Dermis blood vessel endothelial cell (primary cell): Measurements from ENCODE around the gene GDF9. TPM values are rescaled to one million over a fixed set of nuclear protein-coding genes. Genes with fewer than 3 reads are reported as not detected.

Source experiments
- DNase-seq: peaks from one replicate; pipeline ENCODE4 v3.0.0; 2010
- total RNA-seq: library from RNA; depleted of rRNA; stranded (reverse); fragments of >200 nt; gene quantifications from 2 replicates; pipeline ENCODE4 v1.2.3, GENCODE V29; 2014

The GDF9 gene
- total RNA-seq, 1 donor from 2014 or later: not detected

DNA sequence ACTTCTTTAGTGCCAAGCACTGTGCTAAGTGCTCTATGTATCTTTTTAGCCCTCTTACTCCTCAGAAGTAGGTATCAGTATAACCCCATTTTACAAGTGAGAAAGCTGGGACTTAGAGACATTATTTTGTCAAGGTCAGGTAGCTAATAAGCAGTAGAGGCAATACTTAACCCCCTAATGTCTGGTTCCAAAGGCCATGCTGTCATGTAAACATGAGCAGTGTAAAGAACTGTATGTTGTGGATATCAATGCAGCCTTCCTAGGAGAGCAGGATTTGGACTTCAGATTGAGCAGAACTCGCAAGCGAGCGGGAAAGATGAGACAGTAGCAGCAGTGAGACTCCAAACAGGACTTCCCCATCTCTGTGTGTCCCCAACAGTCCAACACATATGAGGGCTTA, 32.2 kb downstream of the GDF9 start:
- no peak for DNase-seq

DNA sequence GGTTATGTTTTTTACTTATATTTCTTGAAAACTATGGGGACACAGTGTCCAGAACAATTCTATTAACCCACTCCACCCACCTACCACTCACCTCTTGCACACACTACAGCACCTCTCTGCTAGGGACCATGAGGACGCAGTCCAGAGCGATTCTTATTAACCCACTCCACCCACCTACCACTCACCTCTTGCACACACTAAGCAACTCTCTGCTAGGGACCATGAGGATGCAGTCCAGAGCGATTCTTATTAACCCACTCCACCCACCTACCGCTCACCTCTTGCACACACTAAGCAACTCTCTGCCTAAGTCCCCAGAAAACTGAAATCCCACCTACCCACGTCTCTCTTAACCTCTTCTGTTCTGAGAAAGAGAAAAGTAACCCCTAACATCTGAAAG, 33.7 kb downstream of the GDF9 start:
- DNase-seq: no peak

DNA sequence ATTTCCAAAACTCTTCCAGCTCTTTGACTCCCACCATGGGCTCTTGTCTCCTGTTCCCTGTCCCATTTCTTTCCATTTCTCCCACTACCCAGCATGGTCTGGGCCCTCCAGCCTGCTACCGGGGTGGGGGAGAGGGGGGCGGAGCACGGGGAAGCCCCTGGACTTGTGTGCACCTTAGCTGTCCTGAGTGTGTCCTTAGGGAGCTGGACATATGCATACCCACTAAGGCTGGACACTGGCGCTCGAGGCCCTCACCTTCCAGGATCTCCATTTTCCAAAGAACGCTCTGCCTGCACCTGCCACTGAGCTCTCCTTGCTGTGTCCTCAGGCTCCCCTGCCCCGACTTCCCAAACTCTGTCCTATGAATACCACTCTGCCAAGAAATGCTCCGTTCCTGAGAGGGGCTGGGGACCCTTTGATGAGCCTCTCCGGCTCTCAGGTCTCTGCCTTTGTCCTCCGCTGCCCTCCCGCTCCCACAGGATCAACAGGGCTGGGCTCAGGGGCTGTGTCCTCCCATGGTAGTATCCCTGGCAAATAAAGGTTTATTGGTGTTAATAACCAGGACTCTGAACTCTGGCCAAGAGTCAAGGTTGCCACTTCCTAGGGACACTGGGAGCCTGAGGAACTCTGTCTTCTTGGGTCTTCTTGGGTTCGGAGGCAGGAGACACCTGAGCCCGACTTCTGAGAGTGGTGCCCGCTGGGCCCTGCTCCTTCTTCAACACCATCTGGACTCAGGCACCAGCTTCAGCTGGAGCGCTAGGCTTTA, 35.0 kb downstream of the GDF9 start:
- no peak for DNase-seq

DNA sequence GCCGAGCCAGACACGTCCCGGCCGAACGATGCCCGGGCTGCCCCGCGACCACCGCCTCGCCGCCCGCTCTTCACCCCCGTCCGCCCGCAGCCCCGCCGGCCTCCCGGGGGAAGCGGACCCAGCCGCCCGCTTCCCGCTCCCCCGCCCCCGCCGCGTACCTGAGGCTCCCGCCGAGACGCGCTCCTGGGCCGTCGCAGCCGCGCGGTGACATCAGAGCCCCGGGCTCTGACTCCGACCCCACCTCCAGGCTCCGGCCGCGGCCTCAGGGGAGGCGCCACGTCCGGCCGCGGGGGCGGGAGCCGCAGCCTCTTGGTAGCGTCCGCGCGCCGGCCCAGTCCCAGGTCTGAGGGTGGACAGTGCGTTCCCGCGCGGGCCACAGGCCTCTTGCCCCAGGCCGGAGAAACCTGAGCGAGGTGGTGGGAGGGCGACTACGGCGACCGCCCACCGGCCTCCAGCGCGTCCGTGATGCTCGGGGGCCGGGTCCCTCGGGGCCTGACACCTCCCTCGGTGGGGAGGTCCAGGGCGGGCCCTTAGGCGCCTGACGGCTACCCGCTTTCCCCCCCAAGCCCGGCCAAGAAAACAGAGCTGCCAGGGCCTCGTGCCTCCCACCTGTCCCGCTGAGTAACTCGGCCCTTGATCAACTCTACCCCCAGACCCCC, 35.7 kb downstream of the GDF9 start, which contains the start of gene SHROOM1:
Gene SHROOM1, minus strand, starts transcription at position 212 of the 659 bp plus-strand sequence. CDS start 4,507 bp downstream, outside the sequence.
- DNase-seq: peak; percentile 70

DNA sequence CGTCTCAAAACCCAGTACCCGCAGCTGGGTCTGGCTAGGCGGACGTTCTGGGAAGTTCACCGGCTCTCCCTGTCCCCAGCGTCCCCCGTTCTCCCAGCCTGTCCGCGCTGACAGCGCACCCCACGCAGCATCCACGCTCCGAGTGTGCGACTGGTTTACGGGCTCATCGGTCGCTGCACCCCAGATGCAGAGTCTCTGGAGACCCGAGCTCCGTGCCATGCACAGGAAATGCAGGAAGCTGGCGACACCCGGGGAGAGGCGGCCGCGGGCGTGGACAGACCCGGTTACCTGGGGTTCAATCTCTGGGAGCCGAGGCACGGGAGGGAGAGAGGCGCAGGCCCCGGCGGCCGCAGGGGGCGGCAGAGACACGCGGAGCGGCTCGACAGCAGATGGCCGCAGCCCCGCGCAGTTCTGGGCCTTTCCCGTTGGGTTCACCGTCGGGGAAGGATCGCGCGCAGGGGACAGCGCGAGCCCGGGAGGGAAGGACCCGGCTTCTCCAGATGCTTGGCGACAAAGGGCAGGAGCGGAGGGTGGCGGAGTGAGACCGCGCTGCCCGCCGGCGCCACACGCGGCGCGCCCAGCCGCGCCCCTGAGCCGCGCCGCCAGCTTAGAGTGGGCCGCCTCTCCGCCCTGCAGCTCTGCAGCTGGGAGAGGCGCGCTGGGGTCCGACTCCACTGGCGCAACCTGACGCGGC, 36.4 kb downstream of the GDF9 start:
- DNase-seq: peak; percentile 84

DNA sequence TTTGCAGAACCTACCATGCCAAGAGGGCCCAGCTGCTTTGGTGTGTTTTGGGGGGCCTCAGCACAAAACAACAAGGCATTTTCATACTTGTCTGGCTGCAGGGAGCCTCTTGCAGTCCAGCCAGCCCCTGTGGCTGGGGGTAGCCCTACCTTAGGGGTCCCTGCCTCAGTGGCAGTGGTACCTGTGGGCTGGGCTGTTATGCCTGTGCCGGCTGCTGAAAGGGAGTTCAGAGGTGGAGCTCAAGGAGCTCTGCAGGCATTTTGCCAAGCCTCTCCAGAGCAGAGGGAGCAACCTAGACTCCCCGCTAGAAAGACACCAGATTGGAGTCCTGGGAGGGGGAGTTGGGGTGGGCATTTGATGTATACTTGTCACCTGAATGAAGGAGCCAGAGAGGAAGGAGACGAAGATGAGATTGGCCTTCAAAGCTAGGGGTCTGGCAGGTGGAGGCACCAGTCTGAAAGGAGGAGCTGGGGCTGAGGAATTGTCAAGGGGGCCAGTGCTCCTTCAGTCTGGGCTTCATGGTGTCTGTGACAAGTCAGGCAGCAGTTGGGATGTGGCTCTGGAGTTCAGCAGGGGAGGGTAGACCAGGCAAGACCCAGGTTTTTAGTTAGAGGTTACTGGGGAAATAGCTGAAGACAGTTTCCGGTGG, 37.3 kb downstream of the GDF9 start:
- no peak for DNase-seq

DNA sequence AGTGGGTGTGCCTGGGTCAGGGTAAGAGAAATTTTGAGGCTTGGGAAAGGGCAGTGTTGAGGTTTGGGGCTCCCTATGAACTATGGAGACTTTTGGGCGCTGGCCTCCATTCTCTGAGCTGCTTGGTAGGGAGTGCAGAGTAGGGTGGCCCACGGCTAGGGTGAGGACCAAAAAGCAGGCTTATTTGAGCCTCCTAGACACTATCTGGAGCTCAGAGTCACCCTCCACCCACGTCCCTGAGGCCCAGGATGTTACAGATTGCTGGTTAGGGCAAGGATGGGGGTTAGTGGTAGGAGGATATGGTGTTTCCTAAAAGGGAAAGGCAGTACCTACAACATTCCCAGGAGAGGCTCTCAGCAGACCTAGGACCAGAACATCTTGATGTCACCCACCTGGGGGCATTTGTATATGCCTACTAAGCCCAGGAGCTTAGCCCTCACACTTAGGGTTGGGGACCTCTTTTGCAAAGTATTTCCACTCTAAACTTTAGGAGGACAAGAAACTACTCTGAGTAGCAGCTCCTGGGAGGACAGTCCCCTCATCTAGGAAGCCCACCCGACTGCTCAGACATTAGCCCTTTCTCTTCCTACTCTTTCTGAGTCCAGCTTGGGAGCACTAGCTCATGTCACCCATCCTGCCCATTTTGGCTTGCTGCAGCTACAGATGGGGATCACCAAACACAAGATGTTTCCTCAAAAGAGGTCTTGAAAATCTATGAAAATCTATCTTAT, 38.2 kb downstream of the GDF9 start:
- no peak for DNase-seq

DNA sequence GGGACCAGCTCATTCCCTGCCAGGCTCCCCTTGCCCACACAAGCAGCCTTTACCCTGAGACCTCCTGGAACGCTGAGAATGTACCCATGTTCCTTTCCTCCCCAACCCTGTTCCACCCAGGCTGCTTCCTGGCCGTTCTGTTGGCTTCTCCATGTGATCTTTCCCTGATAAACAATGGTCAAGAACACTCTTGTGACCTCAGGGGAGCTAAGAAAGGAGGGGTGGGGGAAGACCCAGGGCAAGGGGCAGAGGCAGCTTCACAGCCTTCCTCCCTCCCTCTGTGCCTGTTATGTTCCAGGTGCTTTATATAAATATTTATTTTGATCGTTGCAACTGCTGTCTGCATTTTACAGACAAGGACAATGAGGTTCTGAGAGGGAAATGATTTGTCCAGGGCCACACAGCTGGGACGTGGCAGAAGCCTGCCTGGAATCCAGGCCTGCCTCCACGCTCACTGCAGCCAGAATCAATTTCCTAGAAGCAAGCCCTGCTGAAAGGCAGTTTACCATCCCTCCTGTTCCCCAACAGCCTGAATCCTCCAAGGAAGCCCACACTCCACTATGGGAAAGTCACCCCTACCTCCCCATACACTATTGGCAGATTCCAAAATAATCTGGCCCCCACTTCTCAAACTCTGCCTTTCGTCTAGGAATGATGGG, 39.7 kb downstream of the GDF9 start:
- DNase-seq: peak; percentile 59

DNA sequence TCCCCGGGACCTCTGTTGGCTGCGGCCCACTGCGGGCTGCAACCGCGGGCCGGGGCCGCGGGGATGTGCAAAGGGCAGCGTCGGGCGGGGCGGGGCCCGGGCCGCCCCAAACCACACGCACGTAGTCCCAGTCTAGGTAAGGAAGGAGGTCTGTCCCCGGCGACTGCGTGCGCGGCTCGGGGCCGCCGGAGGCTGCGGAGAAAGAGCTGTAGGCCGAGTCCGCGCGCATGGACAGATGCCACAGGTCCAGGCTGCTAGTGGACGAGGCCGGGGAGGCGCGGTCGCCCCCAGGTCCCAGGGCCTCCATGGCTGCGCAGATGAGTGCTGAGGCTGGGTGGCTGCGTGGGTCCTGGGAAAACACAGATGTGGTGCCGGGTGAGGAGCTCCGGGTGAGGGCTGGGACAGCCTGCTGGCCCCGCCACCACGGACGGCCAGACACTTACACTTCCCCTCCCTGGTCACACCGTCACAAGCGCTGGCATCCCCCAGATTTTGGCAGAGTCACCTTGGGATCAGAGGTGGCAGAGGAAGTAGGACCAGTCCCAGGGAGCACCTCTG, 40.4 kb downstream of the GDF9 start:
- DNase-seq: no peak

DNA sequence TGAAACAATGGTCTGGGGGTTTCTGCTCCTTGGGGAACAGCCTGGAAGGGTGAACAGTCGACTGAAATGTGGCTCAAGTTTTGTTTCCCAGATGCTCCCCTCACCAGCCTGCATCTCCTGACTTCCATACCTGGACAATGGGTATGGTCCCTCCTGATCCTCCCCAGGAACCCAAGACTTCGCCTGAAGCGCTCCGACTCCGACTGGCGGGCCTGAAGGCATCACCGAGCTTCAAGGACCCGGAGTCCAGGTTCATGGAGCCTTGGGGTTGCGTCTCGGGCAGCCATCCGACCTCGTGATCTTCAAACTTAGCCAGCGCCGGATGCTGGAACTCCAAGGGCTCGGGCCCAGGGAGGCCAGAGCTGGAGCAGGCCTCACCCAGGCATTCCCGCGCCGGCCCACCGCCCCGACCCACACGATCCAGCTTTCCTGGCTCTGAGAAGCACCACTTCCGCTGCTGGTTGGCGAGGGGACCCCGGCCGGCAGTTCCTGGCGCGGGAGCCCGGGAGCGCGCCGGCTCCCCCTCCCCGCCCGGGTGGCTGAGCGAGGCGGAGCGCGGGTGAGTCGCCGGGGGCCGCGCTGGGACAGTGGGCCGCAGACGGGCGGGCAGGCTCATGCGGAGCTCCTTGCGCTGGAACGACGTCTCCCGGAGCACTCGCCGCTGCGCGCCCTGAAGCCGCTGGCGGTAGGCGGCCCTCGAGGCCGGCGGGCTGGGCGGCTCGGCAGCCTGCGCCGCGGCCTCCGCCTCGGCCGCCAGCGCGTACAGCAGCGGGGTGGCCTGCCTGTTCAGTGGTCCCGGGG, 41.0 kb downstream of the GDF9 start:
- no peak for DNase-seq

DNA sequence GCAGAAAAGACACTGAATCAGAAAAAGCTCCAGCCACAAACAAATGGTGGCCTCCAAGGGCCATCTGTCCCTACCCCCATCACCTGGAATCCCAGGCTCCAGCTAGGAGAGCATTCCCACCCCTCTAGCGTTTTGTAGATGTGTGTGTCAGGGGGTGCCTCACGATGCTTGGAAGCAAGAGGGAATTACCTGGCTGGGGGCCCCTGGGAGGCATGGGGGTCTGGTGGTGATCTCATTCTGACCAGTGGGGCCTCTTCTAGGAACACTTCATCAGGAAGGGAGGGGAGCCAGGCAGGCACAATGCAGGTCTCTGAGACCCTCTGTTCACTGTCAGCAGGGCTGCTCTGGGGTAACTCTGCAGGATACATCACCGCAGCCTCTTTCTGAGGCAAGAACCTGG, 41.8 kb downstream of the GDF9 start:
- no peak for DNase-seq

DNA sequence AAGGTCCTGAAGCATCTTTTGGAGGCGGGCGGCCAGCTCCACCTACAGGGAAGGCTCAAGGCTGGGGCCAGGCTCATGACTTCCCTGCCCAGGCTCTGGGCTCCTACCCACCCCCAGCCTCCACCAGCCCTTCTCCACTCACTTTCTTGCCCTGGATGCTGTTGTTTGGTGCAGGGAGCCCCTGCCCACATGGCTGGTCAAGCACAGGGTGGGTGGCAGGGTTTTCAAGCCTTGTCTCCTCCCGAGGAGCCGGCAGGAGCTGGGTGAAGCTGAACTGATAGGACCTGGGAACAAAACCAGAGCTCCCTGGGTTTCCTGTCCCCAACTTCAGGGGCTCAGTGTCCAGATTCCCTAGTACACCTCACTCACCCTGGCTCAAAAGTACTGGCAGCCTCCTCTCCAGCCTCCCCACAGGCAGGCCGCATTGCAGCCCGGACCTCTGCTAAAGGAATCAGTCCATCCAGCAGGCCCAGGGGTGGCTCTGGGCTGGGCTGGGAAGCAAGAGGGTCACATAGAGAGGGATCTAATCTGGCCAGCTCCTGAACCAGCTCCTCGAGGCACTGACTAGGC, 42.7 kb downstream of the GDF9 start:
- no peak for DNase-seq

DNA sequence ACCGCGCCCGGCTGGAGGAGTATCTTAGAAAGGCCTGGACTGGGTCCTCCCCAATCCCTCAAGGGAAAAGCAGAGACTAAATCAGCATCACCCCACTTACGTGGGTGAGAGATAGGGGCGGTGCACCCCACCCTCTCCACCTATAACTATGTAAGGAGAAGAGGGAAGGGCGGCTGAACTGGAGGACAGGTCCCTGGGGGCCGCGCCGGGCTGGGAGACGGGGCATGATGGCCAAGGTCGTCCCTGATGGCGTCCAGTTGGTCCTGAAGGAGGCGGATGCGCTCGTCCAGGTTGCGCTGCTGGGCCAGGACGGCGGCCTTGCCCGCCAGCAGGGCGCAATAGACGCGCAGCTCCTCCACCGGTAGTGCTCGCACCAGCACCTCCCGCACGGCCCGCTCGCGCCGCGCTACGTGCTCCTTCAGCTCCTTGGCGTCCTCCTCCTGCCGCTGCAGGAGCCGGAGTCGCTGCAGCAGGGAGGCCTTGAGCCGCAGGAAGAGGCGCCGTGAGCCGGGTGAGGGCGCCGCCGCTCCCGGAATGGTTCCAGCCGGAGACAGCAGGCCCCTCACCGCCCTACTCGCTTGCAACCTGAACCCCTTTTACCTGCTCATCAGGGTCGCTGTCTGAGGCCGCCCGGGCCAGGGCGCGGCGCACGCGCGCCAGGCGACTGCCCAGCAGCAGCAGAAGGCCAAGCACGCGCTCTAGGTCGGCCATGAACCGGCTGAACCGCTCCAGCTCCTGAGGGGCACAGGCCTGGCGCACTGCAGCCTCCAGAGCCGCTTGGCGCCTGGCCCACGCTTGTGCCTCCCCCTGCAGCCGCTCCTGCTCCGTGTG, 43.4 kb downstream of the GDF9 start:
- no peak for DNase-seq

DNA sequence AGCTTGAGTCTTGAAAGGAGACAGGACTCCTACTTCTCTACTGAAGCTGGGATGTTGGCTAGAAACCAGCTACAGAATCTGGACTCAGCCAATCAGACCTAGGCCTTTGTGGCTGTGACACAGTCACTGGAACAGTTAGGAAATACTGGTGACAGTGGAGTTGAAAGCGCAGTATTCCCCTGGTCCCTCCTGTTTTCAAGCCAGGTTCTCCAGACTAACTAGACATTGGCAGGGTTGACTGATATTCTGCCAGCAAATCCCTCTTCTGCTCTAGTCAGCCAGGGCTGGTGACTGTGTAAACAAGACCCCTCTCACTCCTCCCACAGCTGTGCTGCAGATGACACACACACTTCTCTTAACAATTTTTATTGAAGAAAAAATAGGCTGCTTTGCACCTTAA, 44.5 kb downstream of the GDF9 start:
- no peak for DNase-seq

DNA sequence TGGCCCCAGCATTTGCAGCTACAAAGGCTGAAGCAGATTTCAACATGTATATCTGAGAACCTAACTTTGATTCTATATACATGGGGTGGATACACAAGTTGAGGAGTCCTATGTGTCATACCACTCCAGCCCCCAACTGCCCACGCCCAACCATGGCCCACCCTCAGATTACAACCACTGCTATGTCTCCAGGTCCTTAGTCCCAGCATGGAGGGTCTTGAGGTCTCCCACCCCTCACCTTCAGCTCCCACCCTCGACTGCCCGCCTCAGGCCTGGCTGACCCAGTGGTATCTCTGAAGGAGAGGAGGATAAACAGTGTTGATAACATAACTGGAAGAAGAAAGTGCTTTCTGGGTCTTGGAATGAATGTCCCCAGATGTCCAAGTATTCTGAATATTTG, 44.9 kb downstream of the GDF9 start:
- no peak for DNase-seq

DNA sequence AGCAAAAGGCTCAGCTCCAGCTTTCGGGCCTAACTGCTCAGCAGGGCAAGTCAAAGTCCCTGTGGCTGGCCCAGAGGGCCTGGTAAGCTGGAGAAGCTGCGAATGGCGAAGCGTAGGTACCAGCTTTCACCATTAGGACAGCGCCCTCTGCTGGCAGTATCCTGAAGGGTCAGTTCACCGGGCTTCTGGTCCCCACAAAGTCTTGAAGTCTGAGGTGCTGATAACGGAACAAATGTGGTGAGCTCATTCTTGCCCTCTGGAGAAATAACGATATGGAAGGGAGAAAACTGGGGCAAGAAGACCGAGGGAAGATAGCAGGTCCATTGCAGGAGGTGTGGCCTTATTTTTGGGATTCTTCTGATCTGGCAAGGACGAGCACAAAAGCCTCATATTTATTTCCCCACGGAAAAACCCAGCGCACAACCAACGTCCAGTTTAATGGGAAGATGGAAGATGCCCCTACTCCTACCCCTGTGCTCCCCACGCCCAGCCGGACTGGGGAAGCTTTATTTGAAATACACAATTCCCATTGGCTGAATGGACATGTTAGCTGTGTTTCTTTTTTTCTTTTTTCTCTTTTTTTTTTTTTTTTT, 46.0 kb downstream of the GDF9 start:
- DNase-seq: peak; percentile 96

DNA sequence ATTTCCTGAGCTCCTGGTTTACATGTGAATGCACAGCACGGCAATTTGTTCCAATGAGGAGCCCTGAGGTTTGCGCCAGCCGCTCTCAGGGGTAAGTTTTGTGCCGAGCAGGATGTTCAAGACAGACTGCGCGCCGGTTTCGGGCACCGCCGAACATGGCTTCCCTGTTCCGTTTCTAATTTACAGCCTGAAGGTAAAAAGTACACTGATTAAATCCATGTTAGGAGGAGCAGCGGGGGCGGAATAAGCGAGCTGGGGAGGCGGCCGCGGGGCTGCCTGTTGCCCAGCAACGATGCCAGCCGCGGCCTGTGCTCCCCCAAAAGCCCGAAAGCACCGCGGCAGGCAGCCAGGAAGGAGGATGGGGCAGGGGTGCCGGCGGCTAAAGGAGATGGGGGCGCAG, 46.8 kb downstream of the GDF9 start:
- DNase-seq: no peak

DNA sequence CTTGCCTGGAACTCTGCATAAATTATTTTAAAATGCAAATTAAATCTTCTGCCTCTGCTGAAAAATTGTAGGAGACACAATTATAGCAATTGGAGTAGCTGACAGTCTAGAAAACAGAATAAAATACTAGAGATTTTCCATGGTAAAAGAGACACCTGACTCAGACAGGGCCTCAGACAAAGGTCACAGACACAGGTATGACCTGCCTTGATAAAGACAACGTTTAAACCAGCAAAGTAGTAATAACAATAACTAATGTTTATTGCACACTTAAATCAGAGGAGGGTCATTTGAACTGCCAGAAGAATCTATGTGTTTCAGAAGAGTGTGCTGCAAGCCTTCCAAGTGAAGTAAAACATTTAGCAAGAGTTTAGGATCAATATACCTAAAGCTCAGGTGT, 49.3 kb downstream of the GDF9 start:
- no peak for DNase-seq

DNA sequence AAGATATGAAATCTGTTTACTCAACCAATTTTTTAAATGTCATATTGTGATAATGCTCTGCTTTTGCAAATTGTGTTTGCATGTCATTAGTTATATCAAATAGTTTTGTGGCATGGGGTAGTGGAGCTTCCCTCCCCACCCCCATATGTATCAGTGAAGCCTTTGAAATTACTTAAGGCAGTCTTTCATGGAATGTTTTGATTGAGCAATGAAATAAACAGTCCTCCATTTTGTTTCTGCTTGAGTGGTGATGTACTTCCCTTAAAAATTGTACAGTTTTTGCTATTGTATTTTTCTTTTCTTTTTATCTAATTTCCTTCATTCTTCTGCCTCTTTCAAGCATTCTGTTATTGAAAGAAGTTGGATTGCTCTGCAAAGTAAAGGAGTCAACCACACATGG, 49.7 kb downstream of the GDF9 start:
- no peak for DNase-seq
